Superior temporal gyrus (tissue), 1 donor: Measurements from ENCODE around the gene TSSC4.

Experiments
- DNase-seq: peaks from one replicate; pipeline ENCODE4 v3.0.0-alpha.2; 2016; ENCODE audit errors: extremely low spot score

TSSC4 gene

DNA sequence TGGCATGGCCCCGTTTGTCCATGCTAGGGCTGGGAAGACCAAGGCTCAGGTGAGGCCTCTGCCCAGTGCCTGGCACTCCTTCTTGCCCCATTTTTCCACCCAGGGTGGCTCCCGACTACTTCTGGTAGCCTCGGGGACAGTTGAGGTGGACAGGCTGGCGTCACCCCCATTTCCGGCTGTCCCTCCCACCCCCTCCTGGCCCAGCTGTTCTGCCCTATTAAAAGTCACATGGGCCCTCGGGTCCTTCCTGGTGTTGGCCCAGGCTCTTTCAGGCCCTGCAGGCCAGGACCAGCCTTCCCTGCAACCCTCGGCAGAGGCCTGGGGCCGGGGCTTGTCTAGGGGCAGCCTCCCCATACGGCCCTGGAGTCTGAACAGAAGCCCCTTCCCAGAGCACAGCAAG lies 14.0 kb upstream of the TSSC4 start:
- DNase-seq: no peak

DNA sequence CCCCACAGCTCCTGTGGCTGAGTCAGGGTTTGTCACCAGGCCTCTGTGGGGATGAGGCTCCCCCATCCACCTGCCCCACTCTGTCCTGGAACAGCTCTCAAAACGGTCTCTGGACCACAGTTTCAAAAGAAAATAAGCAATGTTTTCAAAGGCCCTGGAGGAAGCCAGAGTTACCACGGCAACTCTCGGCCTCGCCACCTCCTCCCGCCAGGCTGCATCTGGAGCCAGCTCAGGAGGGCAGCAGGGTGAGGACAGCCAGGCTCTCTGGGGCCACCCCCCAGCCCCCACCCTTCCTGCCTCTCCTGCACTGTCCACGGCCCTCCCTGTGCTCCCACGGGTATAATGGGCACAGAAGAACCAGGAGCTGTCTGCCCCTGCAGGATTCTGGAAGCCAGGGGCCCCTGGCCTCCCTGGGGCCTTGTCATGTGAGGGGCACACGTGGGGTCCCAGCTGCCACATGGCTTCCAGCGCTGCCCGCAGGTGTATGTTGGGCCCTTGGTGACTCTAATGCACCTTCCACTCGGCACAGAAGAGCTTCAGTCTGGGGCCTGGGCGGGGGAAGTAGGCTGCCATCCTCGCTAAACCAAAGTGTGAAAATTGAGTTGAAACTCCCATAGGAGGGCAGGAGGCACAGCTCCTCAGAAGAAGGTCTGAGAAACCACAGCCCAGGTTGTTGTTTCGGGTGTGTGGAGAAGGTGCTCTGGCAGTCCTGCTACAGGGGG lies 13.1 kb upstream of the TSSC4 start:
- DNase-seq: peak; percentile 22

DNA sequence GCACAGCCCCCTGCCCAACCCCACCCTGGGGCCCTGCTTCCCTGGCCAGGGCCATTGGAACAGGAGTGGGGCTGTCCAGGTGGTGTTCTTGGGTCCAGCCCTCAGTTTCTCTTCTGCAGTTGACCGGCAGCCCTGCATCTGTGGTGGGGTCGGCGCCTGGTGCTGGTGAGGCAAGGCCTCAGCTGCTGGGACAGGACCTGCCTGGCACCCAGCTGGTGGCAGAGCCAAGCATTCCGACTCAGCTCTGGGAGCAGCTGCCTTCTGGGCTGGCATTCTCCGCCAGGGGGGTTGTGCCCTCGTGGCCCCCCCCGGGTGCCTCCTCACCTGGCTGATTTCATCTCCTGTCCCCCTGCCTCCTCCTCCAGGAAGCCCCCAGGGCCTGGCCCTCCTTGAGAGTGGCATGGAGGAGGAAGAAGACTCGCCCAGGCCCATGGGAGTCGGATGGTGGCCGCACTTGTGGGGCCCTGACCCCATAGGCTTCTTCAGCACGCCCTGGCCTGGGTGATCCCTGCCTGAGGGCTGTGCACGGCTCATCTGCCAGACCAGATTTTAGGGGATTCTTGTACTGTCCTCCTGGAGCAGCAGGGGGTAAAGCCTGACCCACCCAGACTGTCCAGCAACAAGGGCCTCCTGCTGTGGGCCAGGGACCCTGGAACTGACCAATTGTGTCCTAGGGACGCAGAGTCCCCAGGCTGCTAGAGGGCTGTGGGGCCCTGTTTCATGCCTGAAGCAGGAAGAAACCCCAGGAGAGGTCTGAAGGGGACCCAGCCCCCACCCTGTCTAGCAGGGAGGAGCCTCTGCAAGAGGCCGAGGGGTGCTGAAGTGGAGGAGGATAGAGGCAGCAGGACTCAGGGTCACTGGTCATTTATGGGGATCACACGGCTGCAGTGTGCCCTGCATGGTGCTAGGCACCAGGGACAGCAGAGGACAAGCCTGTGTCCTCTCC lies 11.8 kb upstream of the TSSC4 start:
- no peak for DNase-seq

DNA sequence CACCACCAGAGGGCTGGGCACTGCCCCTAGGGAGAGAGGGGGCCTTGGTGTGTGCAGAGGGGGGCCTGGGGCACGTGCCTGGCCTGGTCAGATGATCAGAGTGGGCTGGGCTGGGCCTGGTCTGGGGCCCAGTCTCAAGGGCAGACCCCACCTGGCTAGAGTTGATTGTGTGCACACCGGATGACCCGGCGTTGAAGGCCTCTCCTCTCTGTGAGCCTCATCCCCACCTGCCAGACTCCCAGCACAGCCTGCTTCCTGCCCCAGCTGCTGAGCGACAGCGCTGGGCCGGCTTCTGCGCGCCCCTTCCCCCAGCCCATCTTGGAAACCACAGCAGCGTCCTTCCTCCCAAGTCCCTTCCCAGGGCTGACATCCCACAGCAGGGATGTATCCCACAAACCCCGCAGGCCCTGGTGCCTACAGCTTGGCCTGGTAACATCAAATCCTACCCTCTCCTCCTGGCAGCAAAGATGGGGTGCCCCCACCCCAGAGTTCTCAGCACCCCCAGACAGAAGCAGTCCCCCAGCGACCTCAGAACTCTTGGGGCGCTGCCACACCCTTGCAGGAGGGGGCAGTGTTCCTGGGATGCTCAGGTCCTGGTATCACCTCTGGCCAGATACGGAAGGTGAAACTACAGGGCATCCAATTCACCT lies 11.0 kb upstream of the TSSC4 start:
- no peak for DNase-seq

DNA sequence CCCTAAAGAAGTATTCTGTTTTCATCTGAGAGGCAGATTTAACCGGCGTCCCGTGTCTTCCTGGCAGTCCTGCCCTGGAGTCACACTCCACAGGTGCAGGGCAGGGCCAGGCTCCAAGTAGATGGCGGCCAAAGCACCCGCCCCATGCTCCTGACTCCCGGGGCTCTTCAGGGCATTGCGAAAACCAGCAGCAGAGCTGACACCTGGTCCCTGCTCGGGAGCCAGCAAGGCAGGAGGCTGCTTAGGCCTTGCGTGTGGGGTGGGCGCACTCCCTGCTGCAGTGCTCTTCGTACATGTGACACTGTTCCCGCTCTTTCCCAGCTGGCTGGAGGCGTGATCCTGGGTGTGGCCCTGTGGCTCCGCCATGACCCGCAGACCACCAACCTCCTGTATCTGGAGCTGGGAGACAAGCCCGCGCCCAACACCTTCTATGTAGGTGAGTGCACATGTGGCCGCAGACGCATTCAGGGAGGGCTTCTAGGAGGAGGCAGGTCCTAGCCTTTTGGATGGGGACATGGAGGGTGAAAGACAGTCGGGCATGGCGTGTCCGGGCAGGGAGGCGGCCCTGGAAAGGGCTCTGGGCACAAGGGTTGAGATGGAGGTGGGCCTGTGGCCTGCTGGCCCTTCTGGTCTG lies 10.3 kb upstream of the TSSC4 start:
- no peak for DNase-seq

DNA sequence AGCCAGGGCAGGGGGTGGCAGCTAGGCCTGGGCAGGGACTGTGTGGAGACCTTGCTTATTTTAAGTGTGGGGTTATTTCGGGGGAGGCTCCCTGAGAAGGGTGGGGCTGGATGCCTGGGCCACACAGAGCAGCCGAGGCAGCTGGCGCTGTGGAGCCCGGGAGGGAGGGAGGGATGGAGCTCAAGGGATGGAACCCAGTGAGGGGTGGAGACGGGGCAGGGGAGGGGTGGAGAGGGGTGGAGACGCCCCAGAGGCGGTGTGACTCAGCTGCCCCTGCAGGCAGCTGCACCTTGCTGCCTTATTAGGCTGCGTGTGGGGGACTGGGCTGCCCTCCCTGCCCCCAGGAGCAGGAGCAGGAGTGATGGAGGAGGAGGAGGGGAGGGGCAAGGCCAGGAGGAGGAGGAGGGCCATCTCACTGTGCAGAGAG lies 9.8 kb upstream of the TSSC4 start:
- no peak for DNase-seq

DNA sequence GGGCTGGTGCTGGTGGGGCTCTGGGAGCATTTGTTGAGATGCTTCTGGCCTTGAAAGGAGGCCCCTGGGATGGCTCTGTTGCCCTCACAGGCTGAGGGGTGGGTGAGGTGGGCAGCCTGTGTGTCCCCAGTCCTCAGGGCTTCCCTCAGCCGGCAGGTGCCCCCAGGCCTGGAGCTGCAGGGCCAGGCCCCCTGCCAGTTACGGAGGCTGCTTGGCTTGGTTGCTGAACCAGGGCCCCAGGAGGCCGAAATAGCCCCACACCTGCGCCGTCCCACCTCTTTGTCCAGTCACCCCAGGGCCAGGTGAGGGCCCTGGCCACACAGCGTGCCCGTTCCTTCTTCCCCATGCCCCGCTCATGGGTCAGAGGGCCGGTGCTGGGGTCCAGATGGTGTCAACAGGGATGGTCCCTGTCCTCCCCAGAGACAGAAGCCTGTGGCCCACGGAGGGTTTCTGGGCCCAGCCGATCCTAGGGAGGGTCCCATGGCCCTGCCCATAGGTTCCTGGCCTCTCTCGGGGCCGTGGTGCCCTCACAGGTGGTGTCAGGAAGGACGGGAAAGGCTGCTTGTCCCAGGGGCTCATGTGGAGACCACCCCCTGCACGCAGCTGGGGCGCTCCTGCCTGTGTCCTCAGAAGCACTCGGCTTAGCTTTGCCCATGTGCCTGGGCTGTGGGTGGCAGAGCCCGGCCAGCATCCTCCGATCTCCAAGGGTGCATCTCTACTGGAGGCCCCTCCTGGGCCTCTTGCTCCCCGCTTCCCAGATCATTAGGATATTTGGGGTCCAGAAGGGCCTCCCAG lies 9.2 kb upstream of the TSSC4 start:
- DNase-seq: no peak

DNA sequence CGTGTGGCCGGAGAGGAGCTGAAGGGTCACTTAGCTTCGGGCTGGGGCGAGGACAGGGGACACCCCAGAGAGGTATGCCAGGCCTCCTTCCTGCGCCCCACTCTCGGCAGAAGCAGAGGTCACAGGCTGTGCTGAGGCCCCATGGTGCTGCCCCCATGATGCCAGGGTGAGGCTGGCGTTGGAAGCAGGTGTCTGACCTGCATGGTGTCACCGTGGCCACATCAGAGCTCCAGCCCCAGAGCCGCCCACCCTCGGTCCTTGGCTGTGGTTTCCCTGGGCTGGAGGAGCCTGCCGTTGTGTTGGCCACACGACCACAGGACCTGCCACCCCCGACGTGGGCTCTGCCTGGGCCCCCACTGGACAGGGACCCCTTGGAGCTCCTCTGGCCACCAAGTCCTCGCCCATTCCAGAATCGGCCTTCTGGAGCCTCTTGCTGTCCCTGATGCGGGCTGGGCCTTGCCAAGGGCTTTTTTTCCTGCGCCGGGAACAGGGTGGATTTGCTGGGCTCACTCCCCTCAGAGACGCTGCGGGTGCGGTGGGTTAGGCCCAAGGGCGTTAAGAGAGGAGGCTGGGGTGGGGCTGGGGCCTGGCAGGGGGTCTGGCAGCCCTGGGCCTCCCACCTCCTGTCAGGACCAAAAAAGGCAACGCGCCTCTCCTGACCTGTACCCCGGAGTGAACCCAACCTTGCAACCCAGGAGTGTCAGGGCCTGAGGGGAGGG lies 8.2 kb upstream of the TSSC4 start:
- DNase-seq: no peak

DNA sequence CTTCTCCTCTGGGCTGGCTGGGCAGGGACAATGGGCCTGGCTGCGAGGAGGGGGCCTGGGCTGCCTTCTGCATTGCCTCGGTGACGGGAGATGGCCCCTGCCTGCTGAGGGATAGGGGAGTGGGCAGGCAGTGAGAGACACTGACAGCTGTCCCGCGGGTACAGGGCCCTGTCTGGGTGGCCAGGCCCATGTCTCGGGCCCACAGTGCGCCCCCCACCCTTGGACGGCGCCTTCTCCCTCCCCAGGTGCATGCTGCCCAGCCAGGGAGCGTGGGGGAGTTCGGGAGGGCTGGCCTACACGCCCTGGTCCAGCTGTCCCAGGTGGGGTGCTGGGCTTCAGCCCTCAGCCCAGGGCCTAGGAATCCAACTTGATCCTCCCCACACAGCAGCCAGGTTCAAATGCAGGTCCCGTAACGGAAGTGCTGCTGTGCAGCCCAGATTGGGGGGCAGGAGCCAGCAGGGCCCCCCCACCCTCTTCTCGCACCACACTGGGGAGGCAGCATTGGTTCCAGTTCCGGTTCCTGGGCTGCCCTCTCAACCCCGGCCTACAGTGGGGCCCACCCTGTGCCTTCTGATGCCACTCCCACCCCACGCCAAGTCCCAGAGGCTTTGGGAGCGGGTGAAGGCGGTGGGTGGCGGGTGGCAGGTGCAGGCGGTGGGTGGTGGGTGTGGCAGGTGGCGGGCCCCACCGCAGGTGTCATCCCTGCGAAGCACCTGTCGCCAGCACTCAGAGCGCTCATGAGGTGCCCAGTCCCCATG lies 7.3 kb upstream of the TSSC4 start:
- no peak for DNase-seq

DNA sequence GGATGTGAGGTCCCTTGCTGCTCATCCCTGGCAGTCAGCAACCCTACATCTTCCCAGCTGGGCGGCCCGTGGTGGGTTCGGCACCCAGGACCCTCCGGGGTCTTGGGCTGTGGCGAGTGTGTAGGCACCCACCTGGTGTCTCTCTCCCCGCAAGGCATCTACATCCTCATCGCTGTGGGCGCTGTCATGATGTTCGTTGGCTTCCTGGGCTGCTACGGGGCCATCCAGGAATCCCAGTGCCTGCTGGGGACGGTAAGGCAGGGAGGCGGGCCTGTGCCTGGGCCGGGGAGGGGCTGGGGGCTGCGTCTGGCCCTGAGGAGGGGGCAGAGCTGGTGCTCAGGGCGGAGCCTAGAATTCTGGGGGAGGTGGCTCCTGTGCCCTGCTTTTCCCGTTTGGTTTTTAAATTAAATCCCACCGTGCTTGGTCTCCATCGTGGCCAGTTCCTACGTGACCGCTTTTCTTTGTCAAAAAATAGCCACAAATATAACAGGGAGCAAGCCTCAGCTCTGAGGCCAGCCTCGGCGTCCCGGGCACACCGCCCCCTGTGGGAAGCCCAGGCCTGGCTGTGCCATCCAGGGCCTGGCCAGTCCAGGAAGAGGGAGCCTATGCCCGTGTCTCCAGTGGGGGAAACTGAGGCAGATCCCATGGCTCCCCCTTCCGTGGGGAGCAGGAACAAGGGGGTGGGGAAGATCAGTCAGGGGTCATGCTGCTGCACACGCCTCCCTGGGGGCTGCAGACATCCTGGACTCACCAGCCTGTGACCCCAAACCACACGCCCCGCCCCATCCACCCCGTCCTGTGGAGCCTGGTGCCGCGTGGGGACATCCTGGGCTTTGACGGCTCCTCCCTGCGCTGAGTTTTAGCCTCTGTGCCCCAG lies 6.4 kb upstream of the TSSC4 start:
- DNase-seq: no peak

DNA sequence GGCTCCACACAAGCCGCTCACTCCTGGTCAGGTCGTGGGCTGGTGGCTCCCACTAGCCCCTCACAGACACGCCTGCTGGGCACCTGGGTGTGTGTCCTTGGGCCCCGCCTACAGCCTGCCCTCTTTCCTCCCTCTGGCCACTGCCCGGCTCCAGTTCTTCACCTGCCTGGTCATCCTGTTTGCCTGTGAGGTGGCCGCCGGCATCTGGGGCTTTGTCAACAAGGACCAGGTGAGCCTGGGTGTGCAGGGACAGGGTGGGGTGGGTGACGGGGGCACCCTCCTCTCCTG lies 5.8 kb upstream of the TSSC4 start:
- DNase-seq: no peak

DNA sequence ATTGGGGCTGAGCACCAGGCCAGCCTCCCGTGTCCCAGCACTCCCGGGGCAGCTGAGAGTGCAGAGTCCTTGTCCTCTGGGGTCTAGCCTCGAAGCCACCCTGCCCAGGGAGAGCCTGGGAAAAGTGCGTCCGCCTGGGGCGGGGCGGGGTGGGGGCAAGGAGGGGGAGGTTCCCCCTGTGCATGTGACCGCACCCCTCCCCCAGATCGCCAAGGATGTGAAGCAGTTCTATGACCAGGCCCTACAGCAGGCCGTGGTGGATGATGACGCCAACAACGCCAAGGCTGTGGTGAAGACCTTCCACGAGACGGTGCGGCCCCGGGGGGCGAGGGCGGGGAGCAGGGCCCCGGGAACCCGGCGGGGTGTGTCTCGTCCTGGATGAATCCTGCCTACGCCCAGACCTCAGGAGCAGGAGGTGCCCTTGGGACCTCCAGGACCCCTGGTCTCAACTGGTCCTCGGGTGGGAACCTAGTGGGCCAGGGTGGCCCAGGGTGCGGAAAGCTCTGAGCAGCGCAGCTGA lies 5.3 kb upstream of the TSSC4 start:
- no peak for DNase-seq

DNA sequence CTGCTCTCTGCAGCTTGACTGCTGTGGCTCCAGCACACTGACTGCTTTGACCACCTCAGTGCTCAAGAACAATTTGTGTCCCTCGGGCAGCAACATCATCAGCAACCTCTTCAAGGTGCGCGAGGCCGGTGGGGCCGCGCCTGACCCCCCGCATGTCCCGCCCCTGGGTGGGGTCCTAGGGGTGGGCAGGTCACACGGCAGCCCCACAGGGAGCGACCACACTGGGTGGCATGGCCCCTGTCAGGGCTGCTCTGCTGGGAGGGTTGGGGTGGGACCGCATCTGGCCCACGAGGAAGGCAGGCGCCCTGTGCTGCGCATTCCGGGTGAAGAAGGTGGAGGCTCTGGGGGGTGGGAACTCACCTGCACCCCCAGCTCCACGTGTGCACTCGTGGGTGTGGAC lies 4.7 kb upstream of the TSSC4 start:
- DNase-seq: no peak

DNA sequence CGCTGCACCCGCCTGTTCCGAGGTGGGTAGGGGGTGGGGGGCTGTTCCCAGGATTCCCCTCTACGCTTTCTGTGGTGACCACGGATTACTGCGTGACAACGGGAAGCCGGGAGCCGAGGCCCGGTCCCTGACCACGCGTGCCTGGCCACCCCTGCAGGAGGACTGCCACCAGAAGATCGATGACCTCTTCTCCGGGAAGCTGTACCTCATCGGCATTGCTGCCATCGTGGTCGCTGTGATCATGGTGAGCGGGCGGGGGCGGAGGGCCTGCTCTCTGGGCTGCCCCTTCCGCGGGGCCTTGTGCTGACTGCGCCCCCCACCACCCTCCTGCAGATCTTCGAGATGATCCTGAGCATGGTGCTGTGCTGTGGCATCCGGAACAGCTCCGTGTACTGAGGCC lies 4.1 kb upstream of the TSSC4 start:
- no peak for DNase-seq

DNA sequence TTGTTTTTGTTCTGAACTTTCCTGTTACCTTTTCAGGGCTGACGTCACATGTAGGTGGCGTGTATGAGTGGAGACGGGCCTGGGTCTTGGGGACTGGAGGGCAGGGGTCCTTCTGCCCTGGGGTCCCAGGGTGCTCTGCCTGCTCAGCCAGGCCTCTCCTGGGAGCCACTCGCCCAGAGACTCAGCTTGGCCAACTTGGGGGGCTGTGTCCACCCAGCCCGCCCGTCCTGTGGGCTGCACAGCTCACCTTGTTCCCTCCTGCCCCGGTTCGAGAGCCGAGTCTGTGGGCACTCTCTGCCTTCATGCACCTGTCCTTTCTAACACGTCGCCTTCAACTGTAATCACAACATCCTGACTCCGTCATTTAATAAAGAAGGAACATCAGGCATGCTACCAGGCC lies 3.5 kb upstream of the TSSC4 start:
- no peak for DNase-seq

DNA sequence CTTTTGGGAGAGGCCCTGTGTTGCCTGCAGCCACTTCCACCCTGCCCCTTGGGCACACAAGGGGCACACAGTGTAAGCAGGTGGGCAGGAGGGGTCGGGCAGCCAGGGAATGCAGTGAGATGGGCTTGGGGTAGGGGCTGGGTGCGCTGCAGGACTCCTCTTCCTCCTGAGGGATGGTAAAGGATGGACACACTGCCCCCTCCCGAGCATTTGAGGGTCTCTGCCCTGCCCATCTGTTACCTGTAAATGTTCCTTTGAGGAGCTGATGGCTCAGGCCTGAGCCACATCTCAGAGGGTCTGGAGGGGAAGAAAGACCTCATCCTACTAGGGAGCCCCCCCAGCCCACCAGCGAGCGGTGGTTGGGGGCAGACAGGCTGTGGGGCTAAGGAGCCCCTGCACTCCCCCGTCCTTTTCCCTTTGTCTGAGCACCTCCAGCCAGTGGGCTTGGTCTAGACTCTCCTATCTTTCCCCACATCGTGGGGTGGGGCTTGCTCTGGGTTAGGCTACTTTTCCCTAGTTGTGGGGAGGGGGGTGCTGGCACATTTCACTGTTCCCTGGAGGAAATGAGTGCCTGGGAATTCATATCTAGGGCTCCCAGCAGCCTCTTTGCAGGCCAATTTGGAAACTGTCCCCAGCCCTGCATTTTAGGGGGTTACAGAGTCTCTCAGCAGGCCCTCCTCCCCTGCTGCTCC lies 1.7 kb upstream of the TSSC4 start:
- no peak for DNase-seq

DNA sequence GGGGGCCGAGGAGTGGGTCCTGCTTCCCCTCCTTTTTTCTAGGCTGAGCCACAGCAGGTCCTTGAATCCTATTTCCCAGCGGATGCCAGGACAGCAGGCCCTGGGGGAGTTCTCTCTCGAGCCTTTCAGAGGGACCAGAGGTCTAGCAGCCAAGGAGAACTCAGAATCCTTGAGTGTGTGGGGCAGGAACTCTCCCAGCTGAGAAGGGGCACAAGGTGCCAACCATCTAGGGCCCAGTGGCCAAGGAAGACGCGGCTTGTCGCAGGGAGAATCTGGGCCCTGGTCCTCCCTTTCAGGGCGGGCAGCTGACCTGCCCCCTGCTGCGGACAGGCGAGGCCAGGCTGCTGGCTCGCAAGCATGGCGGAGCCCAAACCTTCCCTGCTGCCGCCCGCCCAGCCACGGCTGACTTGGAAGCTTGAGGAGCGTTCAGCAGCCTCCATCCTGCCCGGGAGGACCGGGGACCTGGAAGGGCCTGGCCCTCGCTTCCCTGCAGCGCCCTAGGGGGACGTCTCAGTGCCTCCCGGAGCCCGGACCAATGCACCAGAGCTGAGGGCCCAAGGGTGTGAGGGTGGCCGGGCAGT lies 972 bp upstream of the TSSC4 start:
- DNase-seq: no peak
